Hepatocyte (in vitro differentiated cells): Measurements from ENCODE around the gene ZNF319. TPM values are rescaled to one million over a fixed set of nuclear protein-coding genes. Genes with fewer than 3 reads are reported as not detected.

Experiments used
- DNase-seq: peaks from one replicate; pipeline ENCODE4 v3.0.0-alpha.2; 2016; ENCODE audit warnings: low spot score
- H2AFZ ChIP-seq: fragments of 200-600 bp; sonication (generic); 2 replicates; pipeline ENCODE4 v1.6.0; 2016; ENCODE audit warnings: antibody characterized with exemption, mild to moderate bottlenecking
- H3K27ac ChIP-seq: fragments of 200-600 bp; sonication (generic); 2 replicates; pipeline ENCODE4 v1.5.1; 2016; ENCODE audit warnings: mild to moderate bottlenecking
- H3K27me3 ChIP-seq: fragments of 200-600 bp; sonication (generic); 2 replicates; pipeline ENCODE4 v1.6.1; 2016
- H3K36me3 ChIP-seq: fragments of 200-600 bp; sonication (generic); replicated peaks from 2 replicates; pipeline ENCODE4 v1.5.1; 2016; ENCODE audit warnings: low read depth; ENCODE audit not compliant: insufficient read depth
- H3K4me1 ChIP-seq: fragments of 200-600 bp; sonication (generic); 2 replicates; pipeline ENCODE4 v1.5.1; 2016; ENCODE audit warnings: mild to moderate bottlenecking, moderate library complexity; ENCODE audit not compliant: insufficient read depth
- H3K4me2 ChIP-seq: fragments of 200-600 bp; sonication (generic); 2 replicates; pipeline ENCODE4 v1.6.0; 2016
- H3K4me3 ChIP-seq: fragments of 200-600 bp; sonication (generic); 2 replicates; pipeline ENCODE4 v1.5.1; 2016; ENCODE audit warnings: mild to moderate bottlenecking
- H3K79me2 ChIP-seq: fragments of 200-600 bp; sonication (generic); 2 replicates; pipeline ENCODE4 v1.6.0; 2017; ENCODE audit warnings: mild to moderate bottlenecking
- H3K9me2 ChIP-seq: fragments of 200-600 bp; sonication (generic); replicated peaks from 2 replicates; pipeline ENCODE4 v1.6.0; 2017; ENCODE audit warnings: mild to moderate bottlenecking; ENCODE audit not compliant: insufficient read depth
- H3K9me3 ChIP-seq: fragments of 200-600 bp; sonication (generic); 2 replicates; pipeline ENCODE4 v1.5.1; 2016; ENCODE audit warnings: low read depth, mild to moderate bottlenecking
- H4K20me1 ChIP-seq: fragments of 200-600 bp; sonication (generic); 2 replicates; pipeline ENCODE4 v1.6.0; 2016; ENCODE audit warnings: mild to moderate bottlenecking; ENCODE audit not compliant: insufficient read depth, poor library complexity, severe bottlenecking
- EZH2 ChIP-seq: fragments of 200-600 bp; sonication (generic); IDR thresholded peaks from 2 replicates; pipeline ENCODE4 v1.6.1; 2016; ENCODE audit warnings: antibody characterized with exemption, mild to moderate bottlenecking, borderline replicate concordance
- EZH2phosphoT487 ChIP-seq: fragments of 200-600 bp; sonication (generic); IDR thresholded peaks from one replicate; pipeline ENCODE4 v1.6.1; 2018; ENCODE audit warnings: antibody characterized with exemption, mild to moderate bottlenecking, low read depth, moderate library complexity; ENCODE audit not compliant: unreplicated experiment, severe bottlenecking
- WGBS: methylation state at CpG from one replicate; pipeline ENCODE4 v1.1.6; 2016; ENCODE audit warnings: low lambda C conversion rate; ENCODE audit errors: missing lambda C conversion rate; 5-methylcytosine and 5-hydroxymethylcytosine counted together
- polyA plus RNA-seq: library from polyadenylated mRNA; unstranded; fragments of >200 nt; fragmentation: Nextera tagmentation; extraction: Ambion mirVana; gene quantifications from 2 replicates; pipeline ENCODE4 v1.2.1, GENCODE V29; 2016
- total RNA-seq: library from RNA; depleted of rRNA; stranded (reverse); fragments of >200 nt; gene quantifications from 2 replicates; pipeline ENCODE4 v1.2.3, GENCODE V29; 2014
- TF ChIP-seq, protein P1 (sequence below): fragments of 200-600 bp; sonication (generic); IDR thresholded peaks from 2 replicates; pipeline ENCODE4 v1.5.1; 2016; ENCODE audit warnings: antibody characterized with exemption, mild to moderate bottlenecking; ENCODE audit not compliant: poor library complexity

Gene ZNF319
- total and polyA plus RNA-seq, 2 experiments from 2014 or later, result 5.3 to 8.3 TPM

- Histone ChIP-seq H3K4me3 (peak overlapping the region; percentile 99), H3K4me1 (peaks cover 17% of the 10 kb centered on the region), H3K9me2 (no peaks in the 10 kb centered on the region), H3K4me2 (peak overlapping the region; percentile 99), H3K27me3 (no peaks in the 10 kb centered on the region), H3K27ac (peak overlapping the region; percentile 90), H4K20me1 (peaks cover 7% of the 10 kb centered on the region), H2AFZ (peak overlapping the region; percentile 49), H3K79me2 (peaks cover 11% of the 10 kb centered on the region), H3K9me3 (no peaks in the 10 kb centered on the region), H3K36me3 (no peaks in the 10 kb centered on the region)
- WGBS, result 29% methylated on average over 6 of the region's 6 CpGs
- no peak for DNase-seq
- TF ChIP-seq EZH2phosphoT487, result no peak
- TF ChIP-seq EZH2, result no peak
- TF ChIP-seq, protein P1, sequence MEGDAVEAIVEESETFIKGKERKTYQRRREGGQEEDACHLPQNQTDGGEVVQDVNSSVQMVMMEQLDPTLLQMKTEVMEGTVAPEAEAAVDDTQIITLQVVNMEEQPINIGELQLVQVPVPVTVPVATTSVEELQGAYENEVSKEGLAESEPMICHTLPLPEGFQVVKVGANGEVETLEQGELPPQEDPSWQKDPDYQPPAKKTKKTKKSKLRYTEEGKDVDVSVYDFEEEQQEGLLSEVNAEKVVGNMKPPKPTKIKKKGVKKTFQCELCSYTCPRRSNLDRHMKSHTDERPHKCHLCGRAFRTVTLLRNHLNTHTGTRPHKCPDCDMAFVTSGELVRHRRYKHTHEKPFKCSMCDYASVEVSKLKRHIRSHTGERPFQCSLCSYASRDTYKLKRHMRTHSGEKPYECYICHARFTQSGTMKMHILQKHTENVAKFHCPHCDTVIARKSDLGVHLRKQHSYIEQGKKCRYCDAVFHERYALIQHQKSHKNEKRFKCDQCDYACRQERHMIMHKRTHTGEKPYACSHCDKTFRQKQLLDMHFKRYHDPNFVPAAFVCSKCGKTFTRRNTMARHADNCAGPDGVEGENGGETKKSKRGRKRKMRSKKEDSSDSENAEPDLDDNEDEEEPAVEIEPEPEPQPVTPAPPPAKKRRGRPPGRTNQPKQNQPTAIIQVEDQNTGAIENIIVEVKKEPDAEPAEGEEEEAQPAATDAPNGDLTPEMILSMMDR, result peak; percentile 8
Measured at GRCh38 chr16:57999366-57999970, 1.0 kb downstream of the ZNF319 start.

DNA sequence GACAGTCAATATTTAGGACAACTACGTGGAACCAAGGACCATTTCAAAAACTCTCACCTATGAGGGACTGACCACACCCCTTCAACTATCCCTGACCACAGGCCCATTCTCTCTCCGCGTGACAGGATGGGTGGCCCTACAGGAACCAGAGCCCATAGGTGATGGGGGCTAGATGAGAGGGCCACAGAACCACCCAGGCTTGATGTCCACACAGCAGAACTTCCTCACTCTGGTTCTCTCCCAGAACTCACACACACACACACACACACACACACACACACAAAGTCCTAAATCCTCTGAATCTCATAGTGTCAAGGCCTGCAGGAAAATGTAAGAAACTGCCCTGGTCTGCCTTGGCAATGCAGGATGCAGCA, 1.5 kb downstream of the ZNF319 start:
- Histone ChIP-seq H3K27ac (peak overlapping the region; percentile 90), H3K9me3 (no peaks in the 10 kb centered on the region), H3K4me2 (peak overlapping the region; percentile 99), H3K36me3 (no peaks in the 10 kb centered on the region), H4K20me1 (peaks cover 7% of the 10 kb centered on the region), H2AFZ (no peak overlapping the region), H3K9me2 (no peaks in the 10 kb centered on the region), H3K27me3 (no peaks in the 10 kb centered on the region), H3K4me3 (no peak overlapping the region), H3K4me1 (peaks cover 17% of the 10 kb centered on the region), H3K79me2 (peaks cover 11% of the 10 kb centered on the region)
- TF ChIP-seq, protein P1, result no peak
- TF ChIP-seq EZH2, result no peak
- TF ChIP-seq EZH2phosphoT487, result no peak
- DNase-seq, result no peak
- 97% methylated on average over 3 of the region's 3 CpGs for WGBS

DNA sequence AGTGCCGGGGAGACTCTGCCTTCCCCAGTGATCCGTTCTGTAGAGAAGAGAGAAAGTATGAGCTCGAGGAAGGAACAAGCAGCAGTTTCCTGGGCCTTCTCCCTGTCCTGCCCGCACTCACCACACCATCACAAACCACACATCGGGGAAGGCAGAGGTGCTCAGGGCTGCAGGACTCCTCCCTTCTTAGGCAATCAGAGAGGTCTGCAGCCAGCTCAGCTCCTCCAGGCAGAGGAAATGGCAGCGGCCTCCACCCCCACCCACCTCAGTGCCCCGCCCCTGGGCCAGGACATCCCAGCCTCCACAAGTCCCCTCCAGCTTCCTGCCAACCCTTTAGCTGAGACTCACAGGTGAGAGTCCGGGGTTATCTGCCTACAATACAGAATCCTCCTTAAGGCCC, 2.0 kb downstream of the ZNF319 start:
- Histone ChIP-seq H3K36me3 (no peaks in the 10 kb centered on the region), H3K27me3 (no peaks in the 10 kb centered on the region), H3K9me2 (no peaks in the 10 kb centered on the region), H3K79me2 (peaks cover 11% of the 10 kb centered on the region), H4K20me1 (peaks cover 7% of the 10 kb centered on the region), H3K27ac (no peak overlapping the region), H3K4me3 (no peak overlapping the region), H3K4me1 (peaks cover 17% of the 10 kb centered on the region), H3K9me3 (no peaks in the 10 kb centered on the region), H2AFZ (no peak overlapping the region), H3K4me2 (peak overlapping the region; percentile 99)
- WGBS, result 76% methylated on average over 8 of the region's 8 CpGs
- DNase-seq, result peak; percentile 52
- TF ChIP-seq EZH2 (no peak), EZH2phosphoT487 (no peak)
- TF ChIP-seq, protein P1, result no peak
